HG02642 (cell line): ENCODE data around the gene EMC9.

Experiments
- ATAC-seq: cut with Tn5 transposase; IDR thresholded peaks from one replicate; pipeline ENCODE4 v1.9.1; 2021; ENCODE audit warnings: mild to moderate bottlenecking; ENCODE audit not compliant: unreplicated experiment, poor library complexity

EMC9 gene

DNA sequence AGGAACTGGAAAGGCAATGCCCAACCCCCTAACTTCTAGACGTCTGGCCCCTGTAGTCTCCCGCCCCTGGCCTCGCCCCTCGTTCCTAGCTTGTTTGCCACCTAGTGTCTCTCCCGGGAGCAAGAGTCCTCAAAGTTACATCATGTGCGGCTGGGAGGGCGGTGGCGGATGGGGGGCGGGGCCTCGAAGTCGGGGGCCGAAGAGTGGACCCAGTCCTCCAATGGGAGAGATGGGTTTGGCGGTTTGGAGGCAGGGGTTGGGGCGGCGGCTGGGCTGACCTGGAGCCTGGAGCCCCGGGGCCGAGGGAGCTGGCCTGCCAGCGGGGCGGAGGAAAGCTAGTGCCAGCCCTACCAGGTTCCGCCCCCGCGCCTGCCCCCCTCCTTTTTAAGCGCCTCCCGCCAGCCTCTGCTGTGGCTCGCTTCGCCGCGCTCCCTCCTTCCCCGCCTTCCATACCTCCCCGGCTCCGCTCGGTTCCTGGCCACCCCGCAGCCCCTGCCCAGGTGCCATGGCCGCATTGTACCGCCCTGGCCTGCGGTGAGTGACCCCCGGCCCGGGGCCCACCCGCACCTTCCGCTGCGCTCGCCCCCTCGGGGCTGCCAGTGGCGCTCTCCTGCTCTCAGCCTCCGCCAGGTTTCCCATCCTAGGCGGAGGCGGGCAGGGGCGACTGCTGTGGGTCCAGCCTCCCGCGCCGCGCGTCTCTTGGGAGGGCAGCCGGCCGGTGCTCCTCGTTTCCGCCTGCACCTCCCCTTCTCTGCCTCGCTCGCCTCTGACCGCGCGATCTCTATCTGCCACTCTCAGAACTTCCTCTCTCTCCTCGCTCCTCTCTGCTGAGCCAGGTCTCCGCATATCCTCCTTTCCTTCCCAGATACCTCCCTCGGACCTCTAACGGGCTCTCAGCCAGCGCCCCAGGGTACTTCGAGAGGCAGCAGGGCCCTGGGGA, 47.2 kb downstream of the EMC9 start, which contains the start of gene PCK2:
TSS of gene PCK2 (plus strand) at position 411 of the 940 bp plus-strand sequence. CDS start at position 506, 95 bp downstream.
- peak; percentile 50 for ATAC-seq

DNA sequence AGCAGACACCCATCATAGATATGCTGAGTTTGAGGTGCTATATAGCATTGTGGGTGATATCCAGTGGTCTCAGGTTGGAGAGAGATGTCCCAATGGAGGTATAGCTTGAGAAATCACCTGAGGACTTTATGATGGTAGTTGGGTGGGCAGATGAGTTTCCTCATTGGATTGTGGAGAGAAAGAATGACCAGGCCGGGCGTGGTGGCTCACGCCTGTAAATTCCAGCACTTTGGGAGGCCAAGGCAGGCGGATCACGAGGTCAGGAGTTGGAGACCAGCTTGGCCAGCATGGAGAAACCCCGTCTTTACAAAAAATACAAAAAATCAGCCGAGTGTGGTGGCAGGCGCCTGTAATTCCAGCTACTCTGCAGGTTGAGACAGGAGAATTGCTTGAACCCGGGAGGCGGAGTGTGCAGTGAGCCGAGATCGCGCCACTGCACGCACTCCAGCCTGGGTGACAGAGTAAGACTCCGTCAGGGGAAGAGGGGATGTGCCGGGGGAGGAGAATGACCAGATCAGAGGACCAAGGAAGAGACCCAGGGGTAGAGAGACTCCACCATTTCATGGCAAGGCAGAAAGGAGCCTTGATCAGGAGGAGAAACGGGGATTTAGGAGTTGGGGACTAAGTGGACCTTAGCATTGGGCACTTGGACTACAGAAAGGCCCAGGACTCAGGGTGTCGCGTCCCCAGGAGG, 48.0 kb downstream of the EMC9 start:
- no peak for ATAC-seq

- no peak for ATAC-seq
Measured at GRCh38 chr14:24092505-24093206, 48.7 kb downstream of the EMC9 start.

DNA sequence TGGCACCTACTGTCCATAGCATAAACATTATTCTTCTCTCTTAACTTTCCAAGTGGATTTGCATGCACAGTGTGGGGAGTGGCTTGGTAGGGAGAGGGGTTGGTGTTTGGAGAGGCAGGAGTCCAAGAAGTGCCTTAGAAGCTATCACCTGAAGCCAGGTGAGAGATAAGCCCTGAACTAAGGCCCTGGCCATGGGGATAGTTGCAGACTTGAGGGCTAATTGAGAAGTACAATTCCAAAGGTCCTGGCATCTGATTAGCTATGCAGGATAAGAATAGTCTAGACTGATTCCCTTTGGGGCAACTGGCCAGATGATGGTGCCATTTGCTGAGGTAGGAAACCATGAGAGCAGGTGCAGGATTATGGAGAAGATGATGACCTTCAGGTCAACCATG, 49.3 kb downstream of the EMC9 start:
- ATAC-seq = no peak

DNA sequence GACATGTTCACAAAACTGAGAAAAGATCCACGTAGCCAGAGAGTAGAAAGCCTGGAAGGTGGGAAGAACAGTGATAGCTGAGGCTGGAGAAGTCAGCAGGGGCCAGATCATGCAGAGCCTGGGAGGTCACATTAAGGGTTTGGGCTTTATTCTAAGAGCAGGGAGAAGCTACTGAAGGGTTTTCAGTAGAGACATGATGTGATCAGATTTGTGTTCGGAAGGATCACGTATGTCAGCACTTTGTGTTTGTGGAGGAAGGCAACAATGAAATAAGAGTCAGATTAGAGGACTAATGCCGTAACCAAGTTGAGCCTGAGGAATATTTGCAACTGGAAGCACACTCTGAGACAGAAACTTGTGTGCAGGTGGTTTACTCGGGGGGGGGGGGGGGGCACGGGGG, 51.5 kb downstream of the EMC9 start:
- no peak for ATAC-seq
